Measurements from ENCODE around the gene DIRAS2.

DNA sequence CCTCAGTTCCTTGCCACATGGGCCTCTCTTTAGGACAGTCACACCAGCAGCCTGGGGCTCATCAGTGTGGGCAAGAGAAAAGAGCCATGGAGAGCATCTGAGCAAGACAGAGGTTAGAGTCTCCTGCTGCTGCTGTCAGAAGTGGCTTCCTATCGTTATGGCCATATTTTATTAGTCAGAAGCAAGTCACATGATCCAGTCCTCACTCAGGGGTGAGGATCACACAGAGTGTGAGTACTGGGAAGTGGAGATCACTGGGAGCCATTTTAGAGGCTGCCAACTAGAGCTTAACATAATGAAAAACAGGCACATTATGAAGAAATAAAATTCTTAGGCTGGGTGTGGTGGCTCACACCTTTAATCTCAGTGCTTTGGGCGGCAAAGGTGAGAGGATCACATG is 62.0 kb downstream of the DIRAS2 start:
- no peak for TF ChIP-seq ZNF529 (tag by site-specific recombination; IDR thresholded peaks at IDR 0.05; ENCODE audit: insufficient replicate concordance)
- no peak for TF ChIP-seq TCF7L2 (IDR thresholded peaks at IDR 0.05; ENCODE audit: borderline replicate concordance, low read depth, low read length)

Data from HEK293 (cell line).